ENCODE results near the gene PPP1R1B. TPM values are rescaled to one million over a fixed set of nuclear protein-coding genes. Genes with fewer than 3 reads are reported as not detected.

Gene PPP1R1B
- total RNA-seq, 2 donors from 2014 or later = not detected

- peaks cover 2% of the 10 kb centered on the region for H3K27me3 Mint-ChIP-seq
- peaks cover 33% of the 10 kb centered on the region for H3K4me1 Mint-ChIP-seq
- peak overlapping the region; percentile 54 for H3K4me3 Mint-ChIP-seq
- no peaks in the 10 kb centered on the region for H3K9me3 Mint-ChIP-seq
- ATAC-seq (replicated peaks) = no peak
- no peaks in the 10 kb centered on the region for H3K36me3 Mint-ChIP-seq (ENCODE audit: low read depth)
- H3K27ac Mint-ChIP-seq = peak overlapping the region; percentile 57
These were observed 48.8 kb downstream of the PPP1R1B start for GRCh38 chr17:39675390-39676082.

- H3K27ac Mint-ChIP-seq = peak overlapping the region; percentile 57
- peak; percentile 58 for ATAC-seq (replicated peaks)
- H3K9me3 Mint-ChIP-seq = no peaks in the 10 kb centered on the region
- H3K4me3 Mint-ChIP-seq = peak overlapping the region; percentile 54
- H3K4me1 Mint-ChIP-seq = peaks cover 36% of the 10 kb centered on the region
- H3K27me3 Mint-ChIP-seq = no peaks in the 10 kb centered on the region
- no peaks in the 10 kb centered on the region for H3K36me3 Mint-ChIP-seq (ENCODE audit: low read depth)
These were observed 49.6 kb downstream of the PPP1R1B start for GRCh38 chr17:39676198-39676819.

GRCh38 chr17:39677072-39677471 lies 50.3 kb downstream of the PPP1R1B start:
- no peaks in the 10 kb centered on the region for H3K36me3 Mint-ChIP-seq (ENCODE audit: low read depth)
- no peak for ATAC-seq (replicated peaks)
- H3K27ac Mint-ChIP-seq = no peak overlapping the region
- H3K9me3 Mint-ChIP-seq = no peaks in the 10 kb centered on the region
- H3K4me1 Mint-ChIP-seq = peaks cover 31% of the 10 kb centered on the region
- no peak overlapping the region for H3K4me3 Mint-ChIP-seq
- H3K27me3 Mint-ChIP-seq = no peaks in the 10 kb centered on the region

GRCh38 chr17:39677542-39678339 lies 51.0 kb downstream of the PPP1R1B start:
- peaks cover 31% of the 10 kb centered on the region for H3K4me1 Mint-ChIP-seq
- no peaks in the 10 kb centered on the region for H3K36me3 Mint-ChIP-seq (ENCODE audit: low read depth)
- no peak overlapping the region for H3K27ac Mint-ChIP-seq
- H3K9me3 Mint-ChIP-seq = no peaks in the 10 kb centered on the region
- H3K27me3 Mint-ChIP-seq = no peaks in the 10 kb centered on the region
- ATAC-seq (replicated peaks) = no peak
- no peak overlapping the region for H3K4me3 Mint-ChIP-seq

- Mint-ChIP-seq H3K4me1 (peaks cover 31% of the 10 kb centered on the region), H3K9me3 (no peaks in the 10 kb centered on the region), H3K36me3 (ENCODE audit: low read depth) (no peaks in the 10 kb centered on the region), H3K4me3 (peak overlapping the region; percentile 48), H3K27ac (peak overlapping the region; percentile 97), H3K27me3 (no peaks in the 10 kb centered on the region)
- peak; percentile 29 for ATAC-seq (replicated peaks)
These were observed 51.8 kb downstream of the PPP1R1B start for GRCh38 chr17:39678340-39679116.

GRCh38 chr17:39679521-39680192 lies 52.9 kb downstream of the PPP1R1B start:
- Mint-ChIP-seq H3K27me3 (no peaks in the 10 kb centered on the region), H3K4me3 (peak overlapping the region; percentile 48), H3K27ac (peak overlapping the region; percentile 97)

GRCh38 chr17:39683295-39683939 lies 56.7 kb downstream of the PPP1R1B start:
- peaks cover 6% of the 10 kb centered on the region for H3K9me3 Mint-ChIP-seq
- H3K36me3 Mint-ChIP-seq (ENCODE audit: low read depth) = peaks cover 10% of the 10 kb centered on the region
- no peaks in the 10 kb centered on the region for H3K27me3 Mint-ChIP-seq
- H3K4me1 Mint-ChIP-seq = peaks cover 35% of the 10 kb centered on the region
- ATAC-seq (replicated peaks) = no peak
- no peak overlapping the region for H3K27ac Mint-ChIP-seq
- no peak overlapping the region for H3K4me3 Mint-ChIP-seq

More at GRCh38 chr17:39679521-39680192, 52.9 kb downstream of the PPP1R1B start:
- Mint-ChIP-seq H3K4me1 (peaks cover 31% of the 10 kb centered on the region), H3K36me3 (ENCODE audit: low read depth) (no peaks in the 10 kb centered on the region), H3K9me3 (no peaks in the 10 kb centered on the region)
- peak; percentile 76 for ATAC-seq (replicated peaks)

GRCh38 chr17:39684369-39685192 lies 57.8 kb downstream of the PPP1R1B start:
- no peak overlapping the region for H3K27ac Mint-ChIP-seq
- H3K36me3 Mint-ChIP-seq (ENCODE audit: low read depth) = peaks cover 13% of the 10 kb centered on the region
- H3K9me3 Mint-ChIP-seq = peaks cover 9% of the 10 kb centered on the region
- no peaks in the 10 kb centered on the region for H3K27me3 Mint-ChIP-seq
- no peak overlapping the region for H3K4me3 Mint-ChIP-seq
- peaks cover 31% of the 10 kb centered on the region for H3K4me1 Mint-ChIP-seq
- no peak for ATAC-seq (replicated peaks)

Other genes starting within 250 kb of the PPP1R1B start
- 10 to 100 TPM; 20.2 to 20.7 TPM for gene FBXL20, start 225.3 kb upstream of the PPP1R1B start, total RNA-seq
- 10 to 100 TPM; 50.4 to 69.0 TPM for gene MED1, start 175.7 kb upstream of the PPP1R1B start, total RNA-seq
- 10 to 100 TPM; 63.7 to 81.9 TPM for gene CDK12, start 165.5 kb upstream of the PPP1R1B start, total RNA-seq
- gene NEUROD2, start 19.0 kb upstream of the PPP1R1B start, total RNA-seq = not detected
- gene STARD3, start 10.2 kb downstream of the PPP1R1B start, total RNA-seq = 10 to 100 TPM; 59.8 to 76.0 TPM
- gene TCAP, start 38.4 kb downstream of the PPP1R1B start, total RNA-seq = 1 to 10 TPM; 2.0 to 2.5 TPM
- gene PNMT, start 41.5 kb downstream of the PPP1R1B start, total RNA-seq = not detected
- 10 to 100 TPM in 1 of 2 donors, 1 to 10 TPM in 1; 5.9 to 14.8 TPM for gene PGAP3, start 61.1 kb downstream of the PPP1R1B start, total RNA-seq
- 1 to 10 TPM; 3.4 to 5.9 TPM for gene ERBB2, start 73.1 kb downstream of the PPP1R1B start, total RNA-seq
- gene MIEN1, start 103.6 kb downstream of the PPP1R1B start, total RNA-seq = 10 to 100 TPM; 24.6 to 45.2 TPM
- under 1 TPM in 1 of 2 donors, not detected in 1; 0.40 TPM for gene GRB7, start 111.0 kb downstream of the PPP1R1B start, total RNA-seq
- 100 to 1,000 TPM in 1 of 2 donors, 10 to 100 TPM in 1; 55.0 to 119 TPM for gene IKZF3, start 237.4 kb downstream of the PPP1R1B start, total RNA-seq
- under 1 TPM; 0.53 to 0.67 TPM for gene ZPBP2, start 241.2 kb downstream of the PPP1R1B start, total RNA-seq

All from activated T-helper 17 cell treated with anti-CD3 and anti-CD28 coated beads, Interleukin-2, amount 50 U/mL, for 72 hours (primary cell).